Progenitor cell of endocrine pancreas (in vitro differentiated cells): Measurements from ENCODE around the gene GRP. TPM values are rescaled to one million over a fixed set of nuclear protein-coding genes. Genes with fewer than 3 reads are reported as not detected.

Experiments
- DNase-seq: peaks from one replicate; pipeline ENCODE4 v3.0.0; 2021; ENCODE audit warnings: low spot score; ENCODE audit not compliant: unreplicated experiment
- H3K27ac Mint-ChIP-seq: 2 replicates; pipeline ENCODE4 v1.8.0; 2021; ENCODE audit warnings: mild to moderate bottlenecking, moderate library complexity, mixed read lengths
- H3K27me3 Mint-ChIP-seq: 2 replicates; pipeline ENCODE4 v1.8.0; 2021; ENCODE audit warnings: mixed read lengths
- H3K36me3 Mint-ChIP-seq: 2 replicates; pipeline ENCODE4 v1.8.0; 2022; ENCODE audit warnings: mixed read lengths; ENCODE audit not compliant: insufficient read depth
- H3K4me1 Mint-ChIP-seq: 2 replicates; pipeline ENCODE4 v1.8.0; 2021; ENCODE audit warnings: low read depth, mixed read lengths
- H3K4me3 Mint-ChIP-seq: 2 replicates; pipeline ENCODE4 v1.8.0; 2021; ENCODE audit warnings: low read depth, mild to moderate bottlenecking, moderate library complexity, mixed read lengths
- H3K9me3 Mint-ChIP-seq: 2 replicates; pipeline ENCODE4 v1.8.0; 2021; ENCODE audit warnings: low read depth, mixed read lengths
- CTCF ChIP-seq: fragments of 200-600 bp; sonication (generic); IDR thresholded peaks from one replicate; pipeline ENCODE4 v1.5.0; 2021; ENCODE audit warnings: antibody characterized with exemption, mild to moderate bottlenecking; ENCODE audit not compliant: unreplicated experiment
- total RNA-seq: library from RNA; stranded (reverse); gene quantifications from 2 replicates; pipeline ENCODE4 v1.2.1, GENCODE V29; 2021

The GRP gene
- total RNA-seq, 1 donor from 2014 or later = not detected

- Mint-ChIP-seq H3K9me3 (no peaks in the 10 kb centered on the region), H3K36me3 (no peaks in the 10 kb centered on the region), H3K4me1 (no peaks in the 10 kb centered on the region), H3K27ac (no peak overlapping the region), H3K27me3 (peaks cover 53% of the 10 kb centered on the region), H3K4me3 (no peak overlapping the region)
- no peak for TF ChIP-seq CTCF
- DNase-seq = no peak
These were observed 11.9 kb downstream of the GRP start for GRCh38 chr18:59231877-59232276.

- Mint-ChIP-seq H3K27me3 (peaks cover 47% of the 10 kb centered on the region), H3K36me3 (no peaks in the 10 kb centered on the region), H3K9me3 (no peaks in the 10 kb centered on the region), H3K4me1 (no peaks in the 10 kb centered on the region), H3K27ac (no peak overlapping the region), H3K4me3 (no peak overlapping the region)
- DNase-seq = no peak
- no peak for TF ChIP-seq CTCF
These were observed 12.5 kb downstream of the GRP start for GRCh38 chr18:59232309-59233016.

GRCh38 chr18:59233017-59233410 is 13.1 kb downstream of the GRP start:
- peaks cover 47% of the 10 kb centered on the region for H3K27me3 Mint-ChIP-seq

GRCh38 chr18:59238385-59238784 is 18.4 kb downstream of the GRP start:
- H3K9me3 Mint-ChIP-seq = no peaks in the 10 kb centered on the region
- TF ChIP-seq CTCF = no peak
- no peak overlapping the region for H3K27ac Mint-ChIP-seq
- no peaks in the 10 kb centered on the region for H3K4me1 Mint-ChIP-seq
- no peak overlapping the region for H3K4me3 Mint-ChIP-seq
- H3K36me3 Mint-ChIP-seq = no peaks in the 10 kb centered on the region
- DNase-seq = no peak
- H3K27me3 Mint-ChIP-seq = peaks cover 30% of the 10 kb centered on the region

More at GRCh38 chr18:59233017-59233410, 13.1 kb downstream of the GRP start:
- no peak overlapping the region for H3K4me3 Mint-ChIP-seq
- no peak for DNase-seq
- H3K9me3 Mint-ChIP-seq = no peaks in the 10 kb centered on the region
- TF ChIP-seq CTCF = no peak
- no peaks in the 10 kb centered on the region for H3K36me3 Mint-ChIP-seq
- no peak overlapping the region for H3K27ac Mint-ChIP-seq
- no peaks in the 10 kb centered on the region for H3K4me1 Mint-ChIP-seq

GRCh38 chr18:59239642-59240041 is 19.7 kb downstream of the GRP start:
- TF ChIP-seq CTCF = no peak
- H3K36me3 Mint-ChIP-seq = no peaks in the 10 kb centered on the region
- no peak overlapping the region for H3K4me3 Mint-ChIP-seq
- no peak overlapping the region for H3K27ac Mint-ChIP-seq
- peaks cover 32% of the 10 kb centered on the region for H3K27me3 Mint-ChIP-seq
- no peaks in the 10 kb centered on the region for H3K4me1 Mint-ChIP-seq
- no peaks in the 10 kb centered on the region for H3K9me3 Mint-ChIP-seq
- DNase-seq = no peak
